AG04449 (cell line): ENCODE measurements around the gene SPACA5.
"Not testable (repeated sequence)": the region's sequence is repeated elsewhere in the genome, so short reads cannot be mapped to it uniquely, and the experiment has no call there.

ENCODE experiments used
- CTCF ChIA-PET: fragments of 350-600 bp; formaldehyde crosslinking; extraction: SDS; loops from one replicate; lab custom pipeline; 2021; ENCODE audit warnings: antibody characterized with exemption; lab: Yijun Ruan, JAX
- POLR2A ChIA-PET: fragments of 400-600, 350-600 bp; formaldehyde crosslinking; extraction: SDS; loops from one replicate; lab custom pipeline; 2020; ENCODE audit warnings: antibody characterized with exemption, inconsistent platforms; lab: Yijun Ruan, JAX
- DNase-seq: peaks from one replicate; pipeline ENCODE4 v3.0.0-alpha.2; 2010; ENCODE audit warnings: low read depth, low spot score
- H3K4me3 ChIP-seq: 2 replicates; pipeline ENCODE4 v1.5.1; 2011; ENCODE audit warnings: low read depth, mild to moderate bottlenecking, control low read depth, low read length
- CTCF ChIP-seq: IDR thresholded peaks from one replicate; pipeline ENCODE4 v1.5.1; 2011; ENCODE audit warnings: mild to moderate bottlenecking, moderate library complexity, low read length, control low read depth, inconsistent platforms; ENCODE audit not compliant: insufficient read depth; ENCODE audit errors: missing control alignments

Gene SPACA5

GRCh38 chrX:48022100-48022499 lies 15.3 kb downstream of the SPACA5 start:
- no peak overlapping the region; the same call in 1 of the 2 replicates for H3K4me3 ChIP-seq
- no peak for TF ChIP-seq CTCF
- no peak for DNase-seq
- CTCF ChIA-PET, result no interaction called here
- POLR2A ChIA-PET, result no interaction called here

GRCh38 chrX:48022738-48023137 lies 15.9 kb downstream of the SPACA5 start:
- DNase-seq, result no peak
- TF ChIP-seq CTCF, result no peak
- ChIA-PET CTCF (no interaction called here), POLR2A (no interaction called here)
- H3K4me3 ChIP-seq, result no peak overlapping the region

- POLR2A ChIA-PET, result no interaction called here
- DNase-seq, result no peak
These were observed 18.8 kb downstream of the SPACA5 start for GRCh38 chrX:48025561-48025960.

GRCh38 chrX:48027545-48027944 lies 20.8 kb downstream of the SPACA5 start:
- CTCF ChIA-PET, result interaction anchor here (0.8 to 2.5 kb wide), 20 partner anchors 8 to 530 kb away, joined by 3 to 17 read pairs (median 4); no protein-coding TSS in a partner anchor
- DNase-seq, H3K4me3 ChIP-seq, POLR2A ChIA-PET: not testable (repeated sequence)

More at GRCh38 chrX:48025561-48025960, 18.8 kb downstream of the SPACA5 start:
- H3K4me3 ChIP-seq, result no peak overlapping the region
- TF ChIP-seq CTCF, result peak; percentile 46
- CTCF ChIA-PET, result interaction anchor here (1.0 to 2.4 kb wide), 4 partner anchors 171 to 485 kb away, joined by 3 to 17 read pairs (median 10); no protein-coding TSS in a partner anchor

GRCh38 chrX:48028091-48028490 lies 21.3 kb downstream of the SPACA5 start:
- CTCF ChIA-PET, result interaction anchor here (0.8 to 2.5 kb wide), 10 partner anchors 10 to 472 kb away, joined by 3 to 17 read pairs (median 4); no protein-coding TSS in a partner anchor
- POLR2A ChIA-PET, result no interaction called here
- H3K4me3 ChIP-seq, result no peak overlapping the region
- no peak for DNase-seq
- no peak for TF ChIP-seq CTCF

- TF ChIP-seq CTCF, result no peak
- no peak for DNase-seq
- no peak overlapping the region for H3K4me3 ChIP-seq
- ChIA-PET POLR2A (no interaction called here), CTCF (interaction anchor here (1.0 kb wide), 1 partner anchor 195 kb away, joined by 4 read pairs; no protein-coding TSS in a partner anchor)
These were observed 23.4 kb downstream of the SPACA5 start for GRCh38 chrX:48030237-48030636.

GRCh38 chrX:48030641-48031173 lies 23.9 kb downstream of the SPACA5 start:
- CTCF ChIA-PET, POLR2A ChIA-PET, DNase-seq, H3K4me3 ChIP-seq: not testable (repeated sequence)
